ENCODE measurements around the gene LTBP3. TPM values are rescaled to one million over a fixed set of nuclear protein-coding genes. Genes with fewer than 3 reads are reported as not detected.

LTBP3 gene
- total and polyA plus RNA-seq, 4 donors, result 47.5 to 198 (median 114) TPM

GRCh38 chr11:65555693-65556231 lies 2.4 kb downstream of the LTBP3 start:
- WGBS (ENCODE audit: insufficient coverage), result 65% methylated on average over 6 of the region's 6 CpGs
- no peak for DNase-seq (ENCODE audit: low read depth in 4 of 6, low spot score in 6 of 6)
- H3K36me3 ChIP-seq (ENCODE audit: control insufficient read depth, insufficient read depth, low read length), result peaks cover 51% of the 10 kb centered on the region
- peaks cover 62% of the 10 kb centered on the region for H3K4me1 ChIP-seq (ENCODE audit: control insufficient read depth, insufficient read depth, low read length)
- no peak overlapping the region for H3K4me3 ChIP-seq (ENCODE audit: low read depth, low read length)
- H3K9me3 ChIP-seq (ENCODE audit: control insufficient read depth, insufficient read depth, low read length), result no peaks in the 10 kb centered on the region
- no peak overlapping the region for H3K27ac ChIP-seq (ENCODE audit: low read depth, low read length)
- H3K27me3 ChIP-seq (ENCODE audit: control insufficient read depth, insufficient read depth, low read length), result no peaks in the 10 kb centered on the region

- Histone ChIP-seq H3K27ac (ENCODE audit: low read depth, low read length) (no peak overlapping the region), H3K27me3 (ENCODE audit: control insufficient read depth, insufficient read depth, low read length) (no peaks in the 10 kb centered on the region), H3K4me3 (ENCODE audit: low read depth, low read length) (no peak overlapping the region), H3K4me1 (ENCODE audit: control insufficient read depth, insufficient read depth, low read length) (peaks cover 53% of the 10 kb centered on the region), H3K36me3 (ENCODE audit: control insufficient read depth, insufficient read depth, low read length) (peaks cover 54% of the 10 kb centered on the region), H3K9me3 (ENCODE audit: control insufficient read depth, insufficient read depth, low read length) (no peaks in the 10 kb centered on the region)
- DNase-seq (ENCODE audit: low read depth in 4 of 6, low spot score in 6 of 6), result no peak
- 89% methylated on average over 4 of the region's 4 CpGs for WGBS (ENCODE audit: insufficient coverage)
These were observed 3.2 kb downstream of the LTBP3 start for GRCh38 chr11:65554842-65555430.

- no peaks in the 10 kb centered on the region for H3K27me3 ChIP-seq (ENCODE audit: control insufficient read depth, insufficient read depth, low read length)
- no peak overlapping the region for H3K27ac ChIP-seq (ENCODE audit: low read depth, low read length)
- H3K4me1 ChIP-seq (ENCODE audit: control insufficient read depth, insufficient read depth, low read length), result peaks cover 47% of the 10 kb centered on the region
- H3K9me3 ChIP-seq (ENCODE audit: control insufficient read depth, insufficient read depth, low read length), result no peaks in the 10 kb centered on the region
- peaks cover 54% of the 10 kb centered on the region for H3K36me3 ChIP-seq (ENCODE audit: control insufficient read depth, insufficient read depth, low read length)
- 74% methylated on average over 27 of the region's 27 CpGs for WGBS (ENCODE audit: insufficient coverage)
- no peak for DNase-seq (ENCODE audit: low read depth in 4 of 6, low spot score in 6 of 6)
- no peak overlapping the region for H3K4me3 ChIP-seq (ENCODE audit: low read depth, low read length)
These were observed 3.9 kb downstream of the LTBP3 start for GRCh38 chr11:65554057-65554818.

- Histone ChIP-seq H3K4me1 (ENCODE audit: control insufficient read depth, insufficient read depth, low read length) (peaks cover 47% of the 10 kb centered on the region), H3K27me3 (ENCODE audit: control insufficient read depth, insufficient read depth, low read length) (peaks cover 6% of the 10 kb centered on the region), H3K9me3 (ENCODE audit: control insufficient read depth, insufficient read depth, low read length) (no peaks in the 10 kb centered on the region), H3K36me3 (ENCODE audit: control insufficient read depth, insufficient read depth, low read length) (peaks cover 61% of the 10 kb centered on the region), H3K4me3 (ENCODE audit: low read depth, low read length) (no peak overlapping the region), H3K27ac (ENCODE audit: low read depth, low read length) (no peak overlapping the region)
- WGBS (ENCODE audit: insufficient coverage), result 31% methylated on average over 37 of the region's 37 CpGs
- no peak for DNase-seq (ENCODE audit: low read depth in 4 of 6, low spot score in 6 of 6)
These were observed 4.7 kb downstream of the LTBP3 start for GRCh38 chr11:65553301-65554001.

- Histone ChIP-seq H3K4me3 (ENCODE audit: low read depth, low read length) (no peak overlapping the region), H3K36me3 (ENCODE audit: control insufficient read depth, insufficient read depth, low read length) (peaks cover 68% of the 10 kb centered on the region), H3K27ac (ENCODE audit: low read depth, low read length) (no peak overlapping the region), H3K9me3 (ENCODE audit: control insufficient read depth, insufficient read depth, low read length) (no peaks in the 10 kb centered on the region), H3K27me3 (ENCODE audit: control insufficient read depth, insufficient read depth, low read length) (peaks cover 6% of the 10 kb centered on the region), H3K4me1 (ENCODE audit: control insufficient read depth, insufficient read depth, low read length) (peaks cover 47% of the 10 kb centered on the region)
- 72% methylated on average over 9 of the region's 9 CpGs for WGBS (ENCODE audit: insufficient coverage)
- no peak for DNase-seq (ENCODE audit: low read depth in 4 of 6, low spot score in 6 of 6)
These were observed 5.7 kb downstream of the LTBP3 start for GRCh38 chr11:65552388-65552951.

- peaks cover 46% of the 10 kb centered on the region for H3K4me1 ChIP-seq (ENCODE audit: control insufficient read depth, insufficient read depth, low read length)
- 67% methylated on average over 17 of the region's 17 CpGs for WGBS (ENCODE audit: insufficient coverage)
- H3K27me3 ChIP-seq (ENCODE audit: control insufficient read depth, insufficient read depth, low read length), result peaks cover 6% of the 10 kb centered on the region
- peak in 2 of 6 donors; percentile 9 to 34 for DNase-seq (ENCODE audit: low read depth in 4 of 6, low spot score in 6 of 6)
- H3K27ac ChIP-seq (ENCODE audit: low read depth, low read length), result no peak overlapping the region
- no peak overlapping the region for H3K4me3 ChIP-seq (ENCODE audit: low read depth, low read length)
- peaks cover 74% of the 10 kb centered on the region for H3K36me3 ChIP-seq (ENCODE audit: control insufficient read depth, insufficient read depth, low read length)
- no peaks in the 10 kb centered on the region for H3K9me3 ChIP-seq (ENCODE audit: control insufficient read depth, insufficient read depth, low read length)
These were observed 6.4 kb downstream of the LTBP3 start for GRCh38 chr11:65551572-65552387.

GRCh38 chr11:65549096-65549495 lies 9.1 kb downstream of the LTBP3 start:
- Histone ChIP-seq H3K4me1 (ENCODE audit: control insufficient read depth, insufficient read depth, low read length) (peaks cover 27% of the 10 kb centered on the region), H3K9me3 (ENCODE audit: control insufficient read depth, insufficient read depth, low read length) (no peaks in the 10 kb centered on the region), H3K36me3 (ENCODE audit: control insufficient read depth, insufficient read depth, low read length) (peaks cover 83% of the 10 kb centered on the region), H3K27ac (ENCODE audit: low read depth, low read length) (no peak overlapping the region), H3K4me3 (ENCODE audit: low read depth, low read length) (no peak overlapping the region), H3K27me3 (ENCODE audit: control insufficient read depth, insufficient read depth, low read length) (peaks cover 6% of the 10 kb centered on the region)
- 97% methylated on average over 3 of the region's 3 CpGs for WGBS (ENCODE audit: insufficient coverage)
- DNase-seq (ENCODE audit: low read depth in 4 of 6, low spot score in 6 of 6), result no peak

- H3K27ac ChIP-seq (ENCODE audit: low read depth, low read length), result no peak overlapping the region
- no peaks in the 10 kb centered on the region for H3K9me3 ChIP-seq (ENCODE audit: control insufficient read depth, insufficient read depth, low read length)
- H3K4me1 ChIP-seq (ENCODE audit: control insufficient read depth, insufficient read depth, low read length), result peaks cover 23% of the 10 kb centered on the region
- peaks cover 6% of the 10 kb centered on the region for H3K27me3 ChIP-seq (ENCODE audit: control insufficient read depth, insufficient read depth, low read length)
- peaks cover 83% of the 10 kb centered on the region for H3K36me3 ChIP-seq (ENCODE audit: control insufficient read depth, insufficient read depth, low read length)
- no peak overlapping the region for H3K4me3 ChIP-seq (ENCODE audit: low read depth, low read length)
- 88% methylated on average over 3 of the region's 3 CpGs for WGBS (ENCODE audit: insufficient coverage)
- peak in 1 of 6 donors; percentile 60 for DNase-seq (ENCODE audit: low read depth in 4 of 6, low spot score in 6 of 6)
These were observed 9.8 kb downstream of the LTBP3 start for GRCh38 chr11:65548395-65548794.

Data from spinal cord (tissue), 10 donors.